WERI-Rb-1 (cell line): ENCODE results near the gene GDPD1.

ENCODE experiments used
- DNase-seq: peaks from one replicate; pipeline ENCODE4 v3.0.0-alpha.2; 2020
- H3K27ac ChIP-seq: fragments of 250-450 bp; sonication (Bioruptor Pico); 2 replicates; pipeline ENCODE4 v1.5.1; 2020; ENCODE audit warnings: mild to moderate bottlenecking, moderate library complexity
- H3K27me3 ChIP-seq: fragments of 250-450 bp; sonication (Bioruptor Pico); 2 replicates; pipeline ENCODE4 v1.5.1; 2021; ENCODE audit warnings: mild to moderate bottlenecking, low read depth, moderate library complexity; ENCODE audit not compliant: insufficient read depth, severe bottlenecking
- H3K36me3 ChIP-seq: fragments of 250-450 bp; sonication (Bioruptor Pico); 2 replicates; pipeline ENCODE4 v1.5.1; 2020; ENCODE audit warnings: mild to moderate bottlenecking, moderate library complexity
- H3K4me3 ChIP-seq: 2 replicates; pipeline ENCODE4 v1.5.1; 2011; ENCODE audit warnings: low read depth, mild to moderate bottlenecking, control low read depth, low read length
- H3K9me3 ChIP-seq: fragments of 250-450 bp; sonication (Bioruptor Pico); 2 replicates; pipeline ENCODE4 v1.5.1; 2021; ENCODE audit warnings: mild to moderate bottlenecking, moderate library complexity; ENCODE audit not compliant: severe bottlenecking
- CTCF ChIP-seq: IDR thresholded peaks from 2 replicates; pipeline ENCODE4 v1.5.1; 2011; ENCODE audit warnings: low read depth, mild to moderate bottlenecking, control low read depth, inconsistent platforms, low read length

The GDPD1 gene

GRCh38 chr17:59260722-59261121 is 40.4 kb downstream of the GDPD1 start:
- H3K27me3 ChIP-seq: no peaks in the 10 kb centered on the region

GRCh38 chr17:59266745-59267144 is 46.4 kb downstream of the GDPD1 start:
- H3K27ac ChIP-seq: no peak overlapping the region
- DNase-seq: no peak
- H3K4me3 ChIP-seq: no peak overlapping the region
- no peaks in the 10 kb centered on the region for H3K27me3 ChIP-seq
- no peaks in the 10 kb centered on the region for H3K9me3 ChIP-seq
- H3K36me3 ChIP-seq: peaks cover 4% of the 10 kb centered on the region; the same call in 1 of the 2 replicates
- no peak for TF ChIP-seq CTCF

More at GRCh38 chr17:59260722-59261121, 40.4 kb downstream of the GDPD1 start:
- no peak for DNase-seq
- Histone ChIP-seq H3K4me3 (no peak overlapping the region), H3K9me3 (no peaks in the 10 kb centered on the region), H3K27ac (no peak overlapping the region), H3K36me3 (no peaks in the 10 kb centered on the region)
- no peak for TF ChIP-seq CTCF

- Histone ChIP-seq H3K27ac (no peak overlapping the region), H3K27me3 (no peaks in the 10 kb centered on the region), H3K36me3 (peaks cover 4% of the 10 kb centered on the region; the same call in 1 of the 2 replicates), H3K4me3 (no peak overlapping the region), H3K9me3 (no peaks in the 10 kb centered on the region)
- no peak for TF ChIP-seq CTCF
- no peak for DNase-seq
These were observed 47.5 kb downstream of the GDPD1 start for GRCh38 chr17:59267776-59268175.

GRCh38 chr17:59275618-59276017 is 55.3 kb downstream of the GDPD1 start:
- Histone ChIP-seq H3K27ac (no peak overlapping the region), H3K4me3 (no peak overlapping the region), H3K9me3 (no peaks in the 10 kb centered on the region), H3K36me3 (peaks cover 2% of the 10 kb centered on the region), H3K27me3 (no peaks in the 10 kb centered on the region)
- TF ChIP-seq CTCF: no peak
- no peak for DNase-seq

- DNase-seq: no peak
These were observed 56.7 kb downstream of the GDPD1 start for GRCh38 chr17:59277031-59277430.

More at GRCh38 chr17:59277031-59277430, 56.7 kb downstream of the GDPD1 start:
- Histone ChIP-seq H3K36me3 (peaks cover 2% of the 10 kb centered on the region), H3K27ac (no peak overlapping the region), H3K27me3 (no peaks in the 10 kb centered on the region), H3K4me3 (no peak overlapping the region), H3K9me3 (no peaks in the 10 kb centered on the region)
- no peak for TF ChIP-seq CTCF
